Prostate gland (tissue), 2 donors: Measurements from ENCODE around the gene TMEM11.

Experiments
- POLR2A ChIP-seq: fragments of 450-650 bp; IDR thresholded peaks from one replicate; pipeline ENCODE4 v1.6.1; 2016; ENCODE audit warnings: antibody characterized with exemption, mild to moderate bottlenecking
- POLR2AphosphoS5 ChIP-seq: sonication (generic); formaldehyde crosslinking; IDR thresholded peaks from one replicate; pipeline ENCODE4 v1.6.1; 2017; ENCODE audit warnings: antibody characterized with exemption
- TF ChIP-seq, protein P1 (sequence below), 4 experiments: fragments of 200-600 bp in 2 of 4; fragments of 450-650 bp in 2 of 4; sonication (generic) in 2 of 4; IDR thresholded peaks; 1 replicate in 3 of 4; 2 replicates in 1 of 4; pipeline ENCODE4 v1.5.1; 2016 to 2019; ENCODE audit warnings: antibody characterized with exemption in 4 of 4, mild to moderate bottlenecking in 2 of 4, moderate library complexity in 2 of 4

- TF ChIP-seq, protein P1, sequence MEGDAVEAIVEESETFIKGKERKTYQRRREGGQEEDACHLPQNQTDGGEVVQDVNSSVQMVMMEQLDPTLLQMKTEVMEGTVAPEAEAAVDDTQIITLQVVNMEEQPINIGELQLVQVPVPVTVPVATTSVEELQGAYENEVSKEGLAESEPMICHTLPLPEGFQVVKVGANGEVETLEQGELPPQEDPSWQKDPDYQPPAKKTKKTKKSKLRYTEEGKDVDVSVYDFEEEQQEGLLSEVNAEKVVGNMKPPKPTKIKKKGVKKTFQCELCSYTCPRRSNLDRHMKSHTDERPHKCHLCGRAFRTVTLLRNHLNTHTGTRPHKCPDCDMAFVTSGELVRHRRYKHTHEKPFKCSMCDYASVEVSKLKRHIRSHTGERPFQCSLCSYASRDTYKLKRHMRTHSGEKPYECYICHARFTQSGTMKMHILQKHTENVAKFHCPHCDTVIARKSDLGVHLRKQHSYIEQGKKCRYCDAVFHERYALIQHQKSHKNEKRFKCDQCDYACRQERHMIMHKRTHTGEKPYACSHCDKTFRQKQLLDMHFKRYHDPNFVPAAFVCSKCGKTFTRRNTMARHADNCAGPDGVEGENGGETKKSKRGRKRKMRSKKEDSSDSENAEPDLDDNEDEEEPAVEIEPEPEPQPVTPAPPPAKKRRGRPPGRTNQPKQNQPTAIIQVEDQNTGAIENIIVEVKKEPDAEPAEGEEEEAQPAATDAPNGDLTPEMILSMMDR (IDR thresholded peaks at IDR 0.05) = no peak
- no peak for TF ChIP-seq POLR2A
- TF ChIP-seq POLR2AphosphoS5 = no peak
These were observed 3.4 kb upstream of the TMEM11 start for GRCh38 chr17:21217346-21217745.
